ENCODE measurements around the gene DOCK10.

Gene DOCK10

GRCh38 chr2:224781400-224781799 lies 260.9 kb downstream of the DOCK10 start:
- Histone ChIP-seq H3K27ac (ENCODE audit: low read depth, low read length) (no peak overlapping the region), H3K27me3 (ENCODE audit: control insufficient read depth in 5 of 5, insufficient read depth in 4 of 5, low read length in 5 of 5) (no peaks in the 10 kb centered on the region), H3K9ac (ENCODE audit: low read length in 5 of 5) (no peak overlapping the region), H3K9me3 (ENCODE audit: control insufficient read depth in 5 of 5, low read length in 5 of 5) (no peaks in the 10 kb centered on the region), H3K4me1 (ENCODE audit: control insufficient read depth in 5 of 5, insufficient read depth in 5 of 5, low read length in 5 of 5) (peaks cover 0 to 16% (median 0%) of the 10 kb centered on the region in 5 donors), H3K36me3 (ENCODE audit: control insufficient read depth in 5 of 5, insufficient read depth in 5 of 5, low read length in 5 of 5) (peaks cover 0 to 13% (median 0%) of the 10 kb centered on the region in 5 donors), H3K4me3 (ENCODE audit: low read depth in 1 of 5, low read length in 5 of 5) (no peak overlapping the region)

- Histone ChIP-seq H3K4me3 (ENCODE audit: low read depth in 1 of 5, low read length in 5 of 5) (no peak overlapping the region), H3K27me3 (ENCODE audit: control insufficient read depth in 5 of 5, insufficient read depth in 4 of 5, low read length in 5 of 5) (no peaks in the 10 kb centered on the region), H3K9ac (ENCODE audit: low read length in 5 of 5) (no peak overlapping the region), H3K36me3 (ENCODE audit: control insufficient read depth in 5 of 5, insufficient read depth in 5 of 5, low read length in 5 of 5) (peaks cover 0 to 9% (median 0%) of the 10 kb centered on the region in 5 donors), H3K9me3 (ENCODE audit: control insufficient read depth in 5 of 5, low read length in 5 of 5) (no peaks in the 10 kb centered on the region), H3K27ac (ENCODE audit: low read depth, low read length) (no peak overlapping the region), H3K4me1 (ENCODE audit: control insufficient read depth in 5 of 5, insufficient read depth in 5 of 5, low read length in 5 of 5) (peaks cover 0 to 16% (median 0%) of the 10 kb centered on the region in 5 donors)
These were observed 261.4 kb downstream of the DOCK10 start for GRCh38 chr2:224780823-224781222.

GRCh38 chr2:224780106-224780505 lies 262.2 kb downstream of the DOCK10 start:
- peak overlapping the region; percentile 38 for H3K27ac ChIP-seq (ENCODE audit: low read depth, low read length)
- no peak overlapping the region for H3K4me3 ChIP-seq (ENCODE audit: low read depth in 1 of 5, low read length in 5 of 5)
- no peak overlapping the region for H3K9ac ChIP-seq (ENCODE audit: low read length in 5 of 5)
- H3K9me3 ChIP-seq (ENCODE audit: control insufficient read depth in 5 of 5, low read length in 5 of 5) = no peaks in the 10 kb centered on the region
- peaks cover 0 to 10% (median under 1%) of the 10 kb centered on the region in 5 donors for H3K36me3 ChIP-seq (ENCODE audit: control insufficient read depth in 5 of 5, insufficient read depth in 5 of 5, low read length in 5 of 5)
- H3K4me1 ChIP-seq (ENCODE audit: control insufficient read depth in 5 of 5, insufficient read depth in 5 of 5, low read length in 5 of 5) = peaks cover 0 to 16% (median 0%) of the 10 kb centered on the region in 5 donors
- no peaks in the 10 kb centered on the region for H3K27me3 ChIP-seq (ENCODE audit: control insufficient read depth in 5 of 5, insufficient read depth in 4 of 5, low read length in 5 of 5)

- H3K27me3 ChIP-seq (ENCODE audit: control insufficient read depth in 5 of 5, insufficient read depth in 4 of 5, low read length in 5 of 5) = no peaks in the 10 kb centered on the region
- peaks cover 0 to 16% (median 0%) of the 10 kb centered on the region in 5 donors for H3K4me1 ChIP-seq (ENCODE audit: control insufficient read depth in 5 of 5, insufficient read depth in 5 of 5, low read length in 5 of 5)
- H3K36me3 ChIP-seq (ENCODE audit: control insufficient read depth in 5 of 5, insufficient read depth in 5 of 5, low read length in 5 of 5) = peaks cover 0 to 12% (median 3%) of the 10 kb centered on the region in 5 donors
- H3K9ac ChIP-seq (ENCODE audit: low read length in 5 of 5) = no peak overlapping the region
- H3K4me3 ChIP-seq (ENCODE audit: low read depth in 1 of 5, low read length in 5 of 5) = no peak overlapping the region
- no peak overlapping the region for H3K27ac ChIP-seq (ENCODE audit: low read depth, low read length)
- H3K9me3 ChIP-seq (ENCODE audit: control insufficient read depth in 5 of 5, low read length in 5 of 5) = no peaks in the 10 kb centered on the region
These were observed 263.8 kb downstream of the DOCK10 start for GRCh38 chr2:224778474-224778877.

- peaks cover 0 to 16% (median 6%) of the 10 kb centered on the region in 5 donors for H3K36me3 ChIP-seq (ENCODE audit: control insufficient read depth in 5 of 5, insufficient read depth in 5 of 5, low read length in 5 of 5)
- no peak overlapping the region for H3K9ac ChIP-seq (ENCODE audit: low read length in 5 of 5)
- H3K27ac ChIP-seq (ENCODE audit: low read depth, low read length) = no peak overlapping the region
- no peaks in the 10 kb centered on the region for H3K9me3 ChIP-seq (ENCODE audit: control insufficient read depth in 5 of 5, low read length in 5 of 5)
- peaks cover 0 to 16% (median 0%) of the 10 kb centered on the region in 5 donors for H3K4me1 ChIP-seq (ENCODE audit: control insufficient read depth in 5 of 5, insufficient read depth in 5 of 5, low read length in 5 of 5)
- no peak overlapping the region for H3K4me3 ChIP-seq (ENCODE audit: low read depth in 1 of 5, low read length in 5 of 5)
- no peaks in the 10 kb centered on the region for H3K27me3 ChIP-seq (ENCODE audit: control insufficient read depth in 5 of 5, insufficient read depth in 4 of 5, low read length in 5 of 5)
These were observed 264.7 kb downstream of the DOCK10 start for GRCh38 chr2:224777559-224777930.

- Histone ChIP-seq H3K9ac (ENCODE audit: low read length in 5 of 5) (no peak overlapping the region), H3K4me1 (ENCODE audit: control insufficient read depth in 5 of 5, insufficient read depth in 5 of 5, low read length in 5 of 5) (peaks cover 0 to 16% (median 0%) of the 10 kb centered on the region in 5 donors), H3K27ac (ENCODE audit: low read depth, low read length) (no peak overlapping the region), H3K27me3 (ENCODE audit: control insufficient read depth in 5 of 5, insufficient read depth in 4 of 5, low read length in 5 of 5) (no peaks in the 10 kb centered on the region), H3K36me3 (ENCODE audit: control insufficient read depth in 5 of 5, insufficient read depth in 5 of 5, low read length in 5 of 5) (peaks cover 0 to 19% (median 6%) of the 10 kb centered on the region in 5 donors), H3K9me3 (ENCODE audit: control insufficient read depth in 5 of 5, low read length in 5 of 5) (no peaks in the 10 kb centered on the region), H3K4me3 (ENCODE audit: low read depth in 1 of 5, low read length in 5 of 5) (no peak overlapping the region)
These were observed 265.3 kb downstream of the DOCK10 start for GRCh38 chr2:224776795-224777558.

GRCh38 chr2:224775647-224776046 lies 266.6 kb downstream of the DOCK10 start:
- H3K36me3 ChIP-seq (ENCODE audit: control insufficient read depth in 5 of 5, insufficient read depth in 5 of 5, low read length in 5 of 5) = peaks cover 0 to 20% (median 9%) of the 10 kb centered on the region in 5 donors
- no peak overlapping the region for H3K9ac ChIP-seq (ENCODE audit: low read length in 5 of 5)
- H3K4me3 ChIP-seq (ENCODE audit: low read depth in 1 of 5, low read length in 5 of 5) = no peak overlapping the region
- peaks cover 0 to 11% (median 0%) of the 10 kb centered on the region in 5 donors for H3K4me1 ChIP-seq (ENCODE audit: control insufficient read depth in 5 of 5, insufficient read depth in 5 of 5, low read length in 5 of 5)
- H3K27me3 ChIP-seq (ENCODE audit: control insufficient read depth in 5 of 5, insufficient read depth in 4 of 5, low read length in 5 of 5) = no peaks in the 10 kb centered on the region
- no peak overlapping the region for H3K27ac ChIP-seq (ENCODE audit: low read depth, low read length)
- no peaks in the 10 kb centered on the region for H3K9me3 ChIP-seq (ENCODE audit: control insufficient read depth in 5 of 5, low read length in 5 of 5)

- no peaks in the 10 kb centered on the region for H3K9me3 ChIP-seq (ENCODE audit: control insufficient read depth in 5 of 5, low read length in 5 of 5)
- peaks cover 0 to 29% (median 17%) of the 10 kb centered on the region in 5 donors for H3K36me3 ChIP-seq (ENCODE audit: control insufficient read depth in 5 of 5, insufficient read depth in 5 of 5, low read length in 5 of 5)
- no peak overlapping the region for H3K9ac ChIP-seq (ENCODE audit: low read length in 5 of 5)
- H3K4me3 ChIP-seq (ENCODE audit: low read depth in 1 of 5, low read length in 5 of 5) = no peak overlapping the region
- no peak overlapping the region for H3K27ac ChIP-seq (ENCODE audit: low read depth, low read length)
- no peaks in the 10 kb centered on the region for H3K27me3 ChIP-seq (ENCODE audit: control insufficient read depth in 5 of 5, insufficient read depth in 4 of 5, low read length in 5 of 5)
- H3K4me1 ChIP-seq (ENCODE audit: control insufficient read depth in 5 of 5, insufficient read depth in 5 of 5, low read length in 5 of 5) = peaks cover 0 to 3% (median 0%) of the 10 kb centered on the region in 5 donors
These were observed 267.5 kb downstream of the DOCK10 start for GRCh38 chr2:224774735-224775134.

GRCh38 chr2:224772494-224772893 lies 269.8 kb downstream of the DOCK10 start:
- no peak overlapping the region for H3K27ac ChIP-seq (ENCODE audit: low read depth, low read length)
- H3K9me3 ChIP-seq (ENCODE audit: control insufficient read depth in 5 of 5, low read length in 5 of 5) = no peaks in the 10 kb centered on the region
- no peaks in the 10 kb centered on the region for H3K4me1 ChIP-seq (ENCODE audit: control insufficient read depth in 5 of 5, insufficient read depth in 5 of 5, low read length in 5 of 5)
- H3K36me3 ChIP-seq (ENCODE audit: control insufficient read depth in 5 of 5, insufficient read depth in 5 of 5, low read length in 5 of 5) = peaks cover 0 to 42% (median 20%) of the 10 kb centered on the region in 5 donors
- H3K27me3 ChIP-seq (ENCODE audit: control insufficient read depth in 5 of 5, insufficient read depth in 4 of 5, low read length in 5 of 5) = no peaks in the 10 kb centered on the region
- no peak overlapping the region for H3K4me3 ChIP-seq (ENCODE audit: low read depth in 1 of 5, low read length in 5 of 5)
- no peak overlapping the region for H3K9ac ChIP-seq (ENCODE audit: low read length in 5 of 5)

GRCh38 chr2:224769489-224769888 lies 272.8 kb downstream of the DOCK10 start:
- Histone ChIP-seq H3K4me1 (ENCODE audit: control insufficient read depth in 5 of 5, insufficient read depth in 5 of 5, low read length in 5 of 5) (no peaks in the 10 kb centered on the region), H3K4me3 (ENCODE audit: low read depth in 1 of 5, low read length in 5 of 5) (no peak overlapping the region), H3K9ac (ENCODE audit: low read length in 5 of 5) (no peak overlapping the region), H3K36me3 (ENCODE audit: control insufficient read depth in 5 of 5, insufficient read depth in 5 of 5, low read length in 5 of 5) (peaks cover 1 to 42% (median 18%) of the 10 kb centered on the region in 5 donors), H3K27me3 (ENCODE audit: control insufficient read depth in 5 of 5, insufficient read depth in 4 of 5, low read length in 5 of 5) (no peaks in the 10 kb centered on the region), H3K9me3 (ENCODE audit: control insufficient read depth in 5 of 5, low read length in 5 of 5) (no peaks in the 10 kb centered on the region), H3K27ac (ENCODE audit: low read depth, low read length) (no peak overlapping the region)

All from subcutaneous abdominal adipose tissue (tissue), 5 donors.